ENCODE results near the gene EXOC2.
"Not testable (repeated sequence)": the region's sequence is repeated elsewhere in the genome, so short reads cannot be mapped to it uniquely, and the experiment has no call there.

Gene EXOC2

DNA sequence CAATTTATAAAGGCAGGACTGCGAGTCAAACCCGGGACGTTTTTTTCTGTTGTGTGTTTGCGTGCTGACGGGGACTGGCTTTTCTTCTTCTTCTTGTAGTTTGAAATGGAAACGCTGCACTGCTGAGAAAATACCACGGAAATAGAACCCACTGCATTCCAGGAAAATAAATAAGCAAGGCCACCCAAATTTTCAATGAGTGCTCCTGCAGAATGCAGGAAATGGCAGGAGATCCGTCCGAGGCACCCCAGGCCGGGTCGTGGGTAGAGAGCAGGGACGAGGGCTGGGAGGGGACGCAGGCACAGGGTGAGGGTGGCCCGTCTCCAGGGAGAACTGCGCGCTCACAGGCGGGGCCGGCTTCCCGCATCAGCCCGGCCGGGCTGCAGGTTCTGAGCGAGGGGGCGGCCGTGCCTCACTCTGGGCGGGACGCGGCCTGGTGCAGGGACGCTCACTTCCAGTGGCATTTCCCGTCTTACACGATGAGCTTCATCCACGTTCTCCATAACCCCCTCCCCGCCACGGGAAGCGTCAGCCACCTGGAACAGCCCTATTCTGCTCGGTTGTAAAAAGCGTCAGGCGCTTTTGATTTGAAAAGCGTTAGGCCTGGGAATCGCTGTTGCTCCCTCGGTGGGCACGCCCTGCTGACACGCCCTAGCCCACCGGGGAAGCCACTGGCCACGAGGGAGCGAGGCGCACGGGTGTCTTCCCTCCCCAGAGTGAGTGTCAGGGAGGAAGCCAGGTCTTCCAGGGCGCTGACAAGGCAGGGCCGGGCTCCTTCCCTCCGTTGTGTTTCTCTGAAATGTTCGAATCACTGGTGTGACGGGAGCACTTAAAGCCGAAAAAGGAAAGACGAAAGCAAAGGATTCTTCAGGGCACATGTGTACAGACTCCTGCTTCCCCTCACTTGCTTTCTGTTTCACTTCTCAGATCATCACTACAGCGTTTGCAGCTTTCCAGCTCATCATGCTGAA lies 17.9 kb upstream of the EXOC2 start:
- peak; percentile 81 for DNase-seq (ENCODE audit: low read depth)

DNA sequence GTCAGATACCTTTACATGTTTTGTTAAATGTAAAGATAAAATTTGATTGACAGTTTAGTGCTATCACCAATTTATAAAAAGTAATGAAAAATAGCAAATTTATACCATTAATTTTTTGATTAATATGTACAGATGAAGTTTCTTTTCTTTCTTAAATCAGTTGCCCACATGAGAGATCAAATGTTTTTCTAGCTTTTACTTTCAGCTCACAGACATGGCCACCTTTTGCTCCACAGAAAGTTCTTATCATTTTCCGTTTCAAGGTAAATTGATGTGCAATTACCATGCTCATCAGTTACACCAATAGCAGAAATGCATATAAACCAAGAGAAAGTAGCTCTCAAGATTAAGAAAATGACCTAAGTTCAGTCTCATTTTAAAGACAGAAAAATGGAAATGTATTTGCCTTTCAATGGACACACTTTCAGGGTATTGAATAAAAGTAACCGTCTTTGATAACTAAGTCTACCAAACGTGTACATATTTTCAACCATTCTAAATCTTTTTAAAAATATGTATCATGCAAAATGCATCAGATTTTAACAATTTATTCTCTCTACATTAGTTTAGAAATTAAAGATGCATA lies 16.6 kb upstream of the EXOC2 start:
- DNase-seq (ENCODE audit: low read depth), result no peak

DNA sequence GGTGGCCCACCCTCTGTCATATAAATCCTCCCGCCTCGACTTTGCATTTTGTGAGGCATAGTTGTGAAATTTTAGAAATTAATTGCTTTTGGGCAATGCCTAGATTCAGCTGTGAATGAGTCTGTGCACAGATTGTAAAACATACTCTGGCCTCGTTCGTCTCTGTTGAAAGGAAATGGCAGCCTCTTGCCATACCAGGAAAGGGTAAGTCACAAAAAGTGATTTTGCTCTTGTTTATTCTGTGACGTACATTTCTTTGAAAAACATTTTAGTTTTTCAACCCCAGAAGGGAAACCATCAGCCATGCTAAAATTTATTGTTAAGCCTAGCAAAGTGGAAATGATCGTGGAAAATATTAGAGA lies 15.3 kb upstream of the EXOC2 start:
- no peak for DNase-seq (ENCODE audit: low read depth)

DNA sequence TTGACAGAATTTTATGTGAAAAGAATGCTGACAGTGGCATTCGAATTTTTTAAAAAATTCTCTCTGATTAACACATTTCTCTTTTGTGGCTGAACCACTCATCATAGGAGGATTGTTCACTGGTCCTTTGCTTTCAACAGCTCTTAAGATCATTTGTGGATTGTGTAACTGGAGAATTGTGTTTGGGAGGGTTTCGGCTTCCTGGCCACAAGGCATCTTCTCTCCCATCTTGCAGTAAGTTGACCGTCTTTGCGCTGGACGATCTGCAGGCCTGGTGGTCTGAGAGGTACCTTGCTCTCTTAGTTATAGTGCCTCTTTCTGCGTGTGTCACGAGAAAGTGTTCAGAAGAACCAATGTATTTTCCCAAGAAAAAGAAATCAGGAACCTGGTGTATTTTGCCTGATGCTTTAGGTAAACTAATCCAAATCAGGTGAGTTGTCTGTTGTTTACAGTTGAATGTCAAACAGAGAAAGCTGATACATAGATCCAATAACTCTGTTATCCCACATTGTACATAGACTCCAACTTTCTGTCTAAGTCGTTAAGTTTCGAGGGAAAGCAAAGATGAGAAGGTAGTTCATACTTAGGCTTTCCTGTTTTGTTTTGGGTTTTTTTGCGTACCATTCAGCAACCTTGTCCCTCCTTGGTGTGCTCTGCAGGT lies 14.8 kb upstream of the EXOC2 start:
- DNase-seq (ENCODE audit: low read depth), result no peak

DNA sequence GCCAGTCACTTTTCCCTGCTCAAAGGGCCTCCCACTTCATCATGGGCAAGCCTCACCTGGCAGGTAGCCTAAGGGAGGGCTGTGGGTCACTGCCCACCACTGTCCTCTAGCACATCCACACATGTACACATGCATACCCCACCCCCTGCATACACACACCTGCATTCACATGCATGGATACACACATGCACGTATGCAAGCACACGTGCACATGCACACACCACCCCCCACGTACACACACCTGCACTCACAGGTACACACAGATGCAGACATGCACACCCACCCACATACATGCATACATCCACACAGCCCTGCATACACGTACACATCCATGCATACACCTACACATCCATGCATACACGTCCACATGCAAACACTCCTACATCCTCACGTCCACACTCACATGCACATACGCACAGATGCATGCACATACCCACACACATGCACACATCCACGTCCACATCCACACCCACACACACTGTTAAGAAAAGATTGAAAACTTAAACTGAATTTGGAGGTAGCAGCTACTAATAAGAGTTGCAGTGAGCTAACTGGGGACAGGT lies 14.0 kb upstream of the EXOC2 start:
- DNase-seq (ENCODE audit: low read depth), result no peak

DNA sequence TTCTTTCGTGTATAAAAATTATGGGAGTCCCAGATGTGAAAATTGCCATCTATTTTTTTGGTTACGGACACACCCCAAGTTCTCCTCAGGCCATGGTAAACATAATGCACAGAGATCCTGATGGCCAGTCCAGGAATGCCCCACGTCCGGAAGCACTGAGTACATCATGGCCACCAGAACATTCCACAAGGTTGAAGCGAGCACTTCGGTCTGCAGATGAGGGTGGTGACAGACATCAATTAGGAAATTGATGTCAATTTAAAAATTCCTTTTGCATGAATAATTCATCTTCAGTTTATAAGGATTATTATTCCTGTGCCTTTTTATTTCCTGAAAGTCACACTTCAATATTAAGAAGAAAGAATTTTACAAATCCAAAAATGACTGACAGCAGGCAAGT lies 13.2 kb upstream of the EXOC2 start:
- peak; percentile 55 for DNase-seq (ENCODE audit: low read depth)

DNA sequence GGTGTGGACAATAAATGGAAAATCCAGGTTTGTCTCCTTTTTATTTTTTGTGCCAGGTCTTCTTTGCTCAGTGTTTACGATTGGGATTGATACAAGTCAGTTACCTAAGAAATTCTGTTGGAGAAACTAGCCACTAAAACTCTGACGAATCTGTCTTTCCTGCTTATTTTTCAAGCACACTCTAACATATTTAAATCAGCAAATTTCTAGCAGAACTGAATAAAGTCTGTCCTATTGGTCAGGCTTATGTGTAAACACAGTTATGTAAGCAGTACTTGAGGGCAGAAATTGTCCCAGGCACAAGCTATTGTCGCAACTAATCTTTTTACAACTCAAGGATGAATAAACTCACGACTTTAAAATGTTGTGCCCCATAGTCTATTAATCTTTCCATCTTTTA lies 12.1 kb upstream of the EXOC2 start:
- DNase-seq (ENCODE audit: low read depth), result no peak

DNA sequence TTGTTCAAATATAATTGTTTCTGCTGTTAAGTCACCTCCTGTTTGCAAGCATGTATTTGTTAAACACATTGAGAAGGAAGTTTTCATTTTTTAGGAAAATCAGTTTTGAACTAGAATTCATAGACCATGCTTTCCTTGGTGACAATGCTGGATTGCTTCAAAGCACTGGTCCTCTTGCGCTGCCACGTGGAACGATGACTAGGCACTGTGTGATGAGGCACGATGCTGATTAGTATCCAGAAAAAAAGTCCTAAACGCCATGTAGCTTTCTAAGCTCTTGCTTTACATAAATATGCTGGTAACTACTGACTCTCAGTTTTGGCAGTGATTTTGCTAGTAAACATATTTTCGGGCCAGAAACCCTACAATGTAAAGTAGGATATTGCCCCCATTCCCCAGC lies 11.1 kb upstream of the EXOC2 start:
- DNase-seq (ENCODE audit: low read depth), result no peak

DNA sequence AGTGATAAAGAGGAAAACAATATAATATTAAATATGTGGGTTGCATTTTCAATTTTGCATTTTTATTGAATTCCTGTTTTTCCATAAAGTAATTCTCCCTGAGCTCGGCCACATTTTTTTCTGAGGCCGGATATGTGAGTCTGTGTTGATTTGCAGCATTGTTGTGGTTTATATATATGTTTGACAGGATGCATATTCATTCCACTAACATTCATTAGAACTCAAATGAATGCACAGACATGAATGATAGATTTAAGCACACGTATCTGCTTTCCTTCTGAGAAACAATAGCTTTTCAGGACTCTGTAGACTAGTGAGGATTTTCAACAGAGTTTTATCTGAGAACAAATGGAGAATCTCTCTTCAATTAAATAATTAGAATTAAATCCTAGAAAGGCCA lies 10.6 kb upstream of the EXOC2 start:
- no peak for DNase-seq (ENCODE audit: low read depth)

DNA sequence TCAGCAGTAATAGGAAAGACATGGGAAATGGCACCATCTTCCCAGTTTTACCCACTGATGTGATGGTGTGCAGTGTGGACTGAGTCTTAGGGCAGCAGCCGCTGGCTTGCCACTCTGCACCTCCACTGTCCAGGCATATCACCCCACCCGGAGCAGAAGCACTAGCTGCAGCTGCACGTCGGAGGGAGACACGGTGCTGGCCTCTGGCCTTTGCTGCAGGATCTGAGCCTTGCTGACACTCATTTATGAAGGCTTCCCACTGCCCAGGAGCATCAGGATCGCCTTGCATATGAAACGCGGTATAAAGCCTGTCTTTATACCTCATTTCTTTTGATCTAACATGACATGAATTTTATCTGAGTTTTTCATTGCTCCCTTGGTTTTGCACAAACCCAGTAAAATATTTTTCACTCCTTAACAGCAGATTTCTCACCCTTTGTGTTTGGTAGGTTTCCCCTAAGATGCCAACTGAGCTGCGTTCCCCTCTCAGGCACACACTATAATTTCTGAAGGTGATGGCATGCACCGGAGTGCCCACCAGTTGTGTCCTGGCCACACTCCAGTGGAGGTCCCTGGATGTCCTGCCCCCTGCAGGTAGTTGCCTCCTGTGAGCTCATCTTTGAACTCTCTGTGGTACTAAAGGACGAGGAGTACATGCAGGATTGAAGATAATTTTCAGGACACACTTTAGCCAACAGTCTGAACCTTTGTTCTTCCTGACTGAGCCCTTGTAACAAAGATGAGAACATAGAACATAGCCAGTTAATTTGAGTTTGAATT lies 9.0 kb upstream of the EXOC2 start:
- no peak for DNase-seq (ENCODE audit: low read depth)

DNA sequence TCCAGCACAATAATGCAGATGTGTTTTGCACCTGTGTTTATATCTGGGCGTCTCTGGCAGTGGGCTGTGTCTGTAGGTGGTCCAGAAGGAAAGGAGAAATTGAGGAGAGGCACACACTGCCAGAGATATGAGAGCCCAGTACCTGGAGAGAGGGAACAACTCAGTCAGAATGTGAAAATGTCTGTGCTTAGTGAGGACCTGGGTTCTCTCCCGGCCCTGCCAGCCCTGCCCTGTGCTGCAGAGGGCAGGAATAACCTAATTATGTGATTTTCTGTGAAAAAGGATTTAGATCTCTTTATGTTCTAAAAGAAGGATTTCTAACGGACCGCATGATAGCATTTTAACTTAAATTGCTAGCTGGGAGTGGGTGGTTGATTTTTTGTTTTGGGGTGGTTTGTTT lies 8.3 kb upstream of the EXOC2 start:
- DNase-seq (ENCODE audit: low read depth), result no peak

DNA sequence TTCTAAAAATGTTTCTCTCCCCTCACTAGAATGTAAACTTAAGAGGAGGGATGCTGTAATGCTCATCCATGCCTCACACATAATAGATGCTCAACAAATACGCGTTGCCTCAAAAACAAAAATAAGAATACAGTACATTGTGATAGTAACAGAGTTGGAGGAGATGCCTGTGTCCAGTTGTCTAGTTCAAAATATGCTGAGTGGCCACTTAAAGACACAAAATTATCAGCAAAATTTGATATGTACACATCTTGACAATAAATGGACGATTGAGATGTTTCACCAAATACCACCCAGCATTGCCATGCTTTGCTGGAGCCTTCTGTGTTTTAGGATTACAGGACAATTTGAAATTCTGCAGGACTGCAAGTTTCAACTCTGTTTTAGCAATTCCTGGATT lies 7.6 kb upstream of the EXOC2 start:
- no peak for DNase-seq (ENCODE audit: low read depth)

DNA sequence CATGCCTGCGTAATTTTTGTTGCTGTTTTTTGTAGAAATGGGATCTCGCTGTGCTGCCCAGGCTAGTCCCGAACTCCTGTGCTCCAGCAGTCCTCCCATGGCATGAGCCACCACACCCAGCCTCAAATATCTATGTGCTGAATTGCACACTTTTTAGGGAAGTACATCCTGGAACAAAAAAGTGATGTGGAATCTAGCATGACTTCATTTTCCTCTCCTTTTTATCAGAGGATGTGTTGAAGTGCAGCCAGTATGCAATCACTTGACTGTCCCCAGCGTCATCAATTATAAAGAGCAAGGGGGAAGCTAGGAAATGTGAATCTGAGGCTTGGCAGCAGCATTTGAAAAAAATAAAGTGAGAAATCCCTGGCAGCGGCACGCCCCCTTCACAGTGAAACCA lies 6.4 kb upstream of the EXOC2 start:
- no peak for DNase-seq (ENCODE audit: low read depth)

DNA sequence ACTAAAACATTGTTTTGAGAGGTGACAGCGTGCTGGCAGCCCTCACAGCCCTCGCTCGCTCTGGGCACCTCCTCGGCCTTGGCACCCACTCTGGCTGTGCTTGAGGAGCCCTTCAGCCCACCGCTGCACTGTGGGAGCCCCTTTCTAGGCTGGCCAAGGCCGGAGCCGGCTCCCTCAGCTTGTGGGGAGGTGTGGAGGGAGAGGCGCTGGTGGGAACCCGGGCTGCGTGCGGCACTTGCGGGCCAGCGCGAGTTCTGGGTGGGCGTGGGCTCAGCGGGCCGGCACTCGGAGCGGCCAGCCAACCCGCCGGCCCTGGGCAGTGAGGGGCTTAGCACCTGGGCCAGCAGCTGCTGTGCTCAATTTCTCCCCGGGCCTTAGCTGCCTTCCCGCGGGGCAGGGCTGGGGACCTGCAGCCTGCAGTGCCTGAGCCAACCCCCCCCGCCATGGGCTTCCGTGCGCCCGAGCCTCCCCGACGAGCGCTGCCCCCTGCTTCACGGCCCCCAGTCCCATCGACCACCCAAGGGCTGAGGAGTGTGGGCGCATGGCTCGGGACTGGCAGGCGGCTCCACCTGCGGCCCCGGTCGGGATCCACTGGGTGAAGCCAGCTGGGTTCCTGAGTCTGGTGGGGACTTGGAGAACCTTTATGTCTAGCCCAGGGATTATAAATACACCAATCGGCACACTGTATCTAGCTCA lies 1.6 kb upstream of the EXOC2 start:
- not testable (repeated sequence) for DNase-seq (ENCODE audit: low read depth)

DNA sequence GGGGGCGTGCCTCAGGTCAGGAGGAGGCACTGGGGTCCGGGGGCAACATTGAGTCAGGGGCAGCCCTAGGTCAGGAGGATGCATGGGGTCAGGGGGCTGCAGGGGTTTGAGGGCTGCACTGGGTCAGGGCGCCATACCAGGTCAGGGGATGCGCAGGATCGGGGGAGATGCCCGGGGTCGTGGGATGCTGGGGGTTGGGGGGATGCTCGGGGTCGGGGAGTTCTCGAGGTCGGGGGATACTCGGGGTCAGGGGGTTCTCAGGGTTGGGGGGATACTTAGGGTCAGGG lies 727 bp upstream of the EXOC2 start:
- no peak for DNase-seq (ENCODE audit: low read depth)

DNA sequence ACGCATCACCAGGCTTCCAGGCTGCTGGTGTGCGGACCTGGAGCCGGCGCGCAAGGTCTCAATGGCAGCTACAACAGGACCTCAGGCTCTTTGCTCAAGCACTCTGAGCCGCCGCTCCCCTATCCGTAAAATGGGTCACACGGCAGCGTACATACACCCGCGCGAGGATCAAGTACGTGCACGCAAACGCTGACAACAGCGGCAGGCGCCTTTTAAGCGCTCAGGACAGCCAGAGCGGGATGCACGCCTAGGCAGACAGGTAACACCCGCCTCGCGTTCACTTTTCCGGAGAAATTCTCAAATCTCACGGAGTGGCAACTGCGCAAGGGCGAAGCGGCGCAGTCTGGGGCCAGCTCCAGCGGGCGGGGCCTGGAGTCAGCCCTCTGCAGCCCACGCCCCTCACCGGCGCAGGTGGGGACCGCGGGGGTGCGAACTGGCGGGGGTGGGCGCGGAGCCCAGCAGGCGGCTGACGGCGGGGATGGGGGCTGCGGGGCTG lies 535 bp downstream of the EXOC2 start:
- peak; percentile 48 for DNase-seq (ENCODE audit: low read depth)

DNA sequence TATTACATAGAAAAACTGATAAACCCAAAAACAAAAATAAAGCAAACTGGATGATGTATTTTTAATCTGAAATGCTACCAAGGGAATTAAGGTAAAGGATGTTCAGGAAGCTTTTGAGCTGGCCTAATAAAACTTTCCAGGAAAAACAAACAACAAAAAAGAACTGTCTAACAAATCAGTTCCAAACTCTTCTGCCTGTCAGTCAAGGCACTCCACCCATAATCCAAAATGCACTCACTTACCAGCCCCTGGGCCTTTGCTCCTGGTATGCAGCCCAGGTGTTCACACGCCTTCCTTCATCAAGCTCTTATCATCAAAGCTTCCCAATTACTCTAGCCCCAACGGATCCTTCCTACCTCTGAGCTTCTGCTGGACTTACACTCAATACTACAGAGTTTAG lies 3.7 kb downstream of the EXOC2 start:
- no peak for DNase-seq (ENCODE audit: low read depth)

DNA sequence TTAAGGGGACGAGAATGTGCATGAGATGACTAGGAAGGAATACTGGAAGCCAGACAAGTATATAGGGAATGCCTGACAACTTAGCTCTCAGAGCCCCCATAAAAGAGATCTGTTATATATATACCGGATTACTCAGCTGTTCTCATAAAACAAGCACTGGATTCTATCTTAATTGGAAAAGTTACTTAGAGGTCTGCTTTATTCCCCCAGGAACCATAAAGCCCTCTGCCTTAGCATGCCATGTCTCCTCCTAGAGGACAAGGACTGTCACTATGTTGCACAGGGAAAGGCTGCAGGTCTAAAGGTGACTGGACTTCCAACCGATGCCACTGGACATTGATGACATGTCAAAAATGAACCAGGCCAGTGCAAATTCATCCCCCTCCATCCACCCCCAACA lies 6.4 kb downstream of the EXOC2 start:
- DNase-seq (ENCODE audit: low read depth), result peak; percentile 73

DNA sequence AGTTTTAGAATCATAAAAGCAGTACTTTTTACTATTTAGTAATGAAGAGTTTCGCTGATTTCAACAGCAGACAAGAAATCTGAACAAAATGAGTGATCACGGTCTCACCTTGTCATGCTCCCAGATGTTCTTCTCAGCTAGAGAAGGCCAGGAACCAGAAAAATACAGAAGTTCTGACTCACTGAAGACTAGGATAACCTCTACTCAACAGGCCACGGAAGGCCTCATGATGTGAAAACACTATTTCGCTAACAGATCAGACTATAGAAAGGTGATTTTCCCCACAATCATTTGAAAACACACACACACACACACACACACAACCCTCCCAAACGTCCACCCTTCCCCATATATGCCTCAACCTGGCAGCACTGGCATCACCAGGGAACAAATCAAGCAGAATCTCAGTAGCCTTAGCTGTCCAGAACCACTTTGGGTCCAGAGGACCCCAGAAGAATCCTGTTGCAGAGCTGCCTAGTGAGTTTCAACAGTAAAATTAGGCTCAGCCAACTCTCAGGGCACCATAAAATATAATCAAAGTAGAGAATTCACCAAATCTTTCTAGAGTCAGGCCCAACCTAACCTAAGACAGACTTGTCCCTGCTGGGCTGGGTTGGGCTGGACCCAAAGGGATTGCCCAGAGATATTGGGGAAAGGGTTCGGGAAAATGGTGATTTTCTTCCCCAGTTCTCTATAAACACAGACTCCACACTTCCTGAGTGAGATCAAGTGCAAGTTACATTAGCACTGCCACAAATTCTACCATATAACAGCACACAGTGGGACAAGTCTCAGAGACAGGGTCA lies 7.9 kb downstream of the EXOC2 start:
- peak; percentile 38 for DNase-seq (ENCODE audit: low read depth)

DNA sequence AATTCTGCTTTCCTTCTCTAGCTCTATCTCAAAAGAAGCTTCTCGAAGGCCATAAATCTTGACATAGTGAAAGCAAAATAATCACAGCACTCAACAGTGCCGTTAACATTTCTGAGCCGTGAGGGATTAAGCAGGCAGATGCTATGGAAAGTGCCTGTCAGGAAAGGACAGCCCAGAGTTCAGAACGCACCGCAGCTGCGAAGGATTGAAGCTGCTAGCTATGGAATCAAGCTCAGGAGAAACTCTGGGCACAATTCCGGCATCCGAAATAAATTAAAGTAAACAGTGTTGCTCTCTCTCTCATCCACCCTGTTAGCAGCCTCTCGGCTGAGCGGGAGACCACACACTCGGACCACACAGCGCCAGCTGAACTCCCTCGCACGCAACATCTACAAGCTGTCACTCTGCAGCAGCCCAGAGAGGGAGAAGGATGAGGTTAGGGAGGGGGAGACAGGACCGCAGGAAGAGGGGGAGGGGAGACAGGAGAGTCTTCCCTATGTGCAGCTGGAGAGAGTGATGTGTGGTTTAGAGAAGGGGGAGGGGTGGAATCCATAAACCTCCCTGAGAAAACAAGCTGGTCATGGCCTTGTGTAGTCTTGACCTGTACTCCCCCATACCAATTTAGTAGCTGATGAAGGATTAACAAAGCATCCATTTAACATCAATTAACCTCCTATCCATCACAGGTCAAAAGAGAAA lies 9.0 kb downstream of the EXOC2 start:
- DNase-seq (ENCODE audit: low read depth), result peak; percentile 90

Data from EH (cell line).